Keratinocyte (primary cell): ENCODE data around the gene MFSD6.

Experiments
- CTCF ChIP-seq, 3 experiments: IDR thresholded peaks in 1 of 3; conservative IDR thresholded peaks in 1 of 3; optimal IDR thresholded peaks in 1 of 3; 2 replicates in 2 of 3; 3 replicates in 1 of 3; pipeline versions ENCODE3 to v1.5.1; 2011; ENCODE audit warnings: low read length in 3 of 3, mild to moderate bottlenecking in 3 of 3, moderate library complexity in 2 of 3, control low read depth in 1 of 3, inconsistent platforms in 1 of 3; ENCODE audit not compliant: insufficient read depth in 2 of 3; ENCODE audit errors: extremely low read depth in 1 of 3
- EZH2 ChIP-seq: IDR thresholded peaks from one replicate; pipeline ENCODE4 v1.6.1; 2012; ENCODE audit warnings: inconsistent platforms, mild to moderate bottlenecking, low read length, moderate library complexity

- no peak for TF ChIP-seq CTCF (optimal IDR thresholded peaks at IDR 0.05 in 1 of 3, IDR thresholded peaks at IDR 0.05 in 1 of 3, conservative IDR thresholded peaks at IDR 0.05 in 1 of 3; ENCODE audit: extremely low read depth in 1 of 3, insufficient read depth in 2 of 3, low read length in 3 of 3)
- TF ChIP-seq EZH2 = no peak
Measured at GRCh38 chr2:190441564-190441963, 33.4 kb downstream of the MFSD6 start.
